Myocyte (in vitro differentiated cells): Measurements from ENCODE around the gene WFDC13. TPM values are rescaled to one million over a fixed set of nuclear protein-coding genes. Genes with fewer than 3 reads are reported as not detected.
A peak's percentile ranks its signal among the peaks of the same experiment; 100 is the strongest.
"Not testable (repeated sequence)": the region's sequence is repeated elsewhere in the genome, so short reads cannot be mapped to it uniquely, and the experiment has no call there.

ENCODE experiments used
- DNase-seq: peaks from one replicate; pipeline ENCODE4 v3.0.0-alpha.2; 2012; ENCODE audit warnings: low read depth
- polyA plus RNA-seq: library from polyadenylated mRNA; unstranded; fragments of >200 nt; gene quantifications from one replicate; pipeline ENCODE4 v1.2.1, GENCODE V29; 2012; ENCODE audit warnings: missing spikeins
- total RNA-seq: library from RNA; depleted of rRNA; stranded (reverse); fragments of >200 nt; gene quantifications from 2 replicates; pipeline ENCODE4 v1.2.3, GENCODE V29; 2014

Gene WFDC13
- total RNA-seq = not detected in 2 replicates
- not detected for polyA plus RNA-seq

GRCh38 chr20:45701873-45702272 lies at the start of gene WFDC13:
WFDC13 (plus strand) TSS chr20:45702038; CDS start chr20:45702124, 86 bp downstream.
- DNase-seq = no peak

- not testable (repeated sequence) for DNase-seq
Measured at GRCh38 chr20:45657038-45657437, 44.8 kb upstream of the WFDC13 start.

DNA sequence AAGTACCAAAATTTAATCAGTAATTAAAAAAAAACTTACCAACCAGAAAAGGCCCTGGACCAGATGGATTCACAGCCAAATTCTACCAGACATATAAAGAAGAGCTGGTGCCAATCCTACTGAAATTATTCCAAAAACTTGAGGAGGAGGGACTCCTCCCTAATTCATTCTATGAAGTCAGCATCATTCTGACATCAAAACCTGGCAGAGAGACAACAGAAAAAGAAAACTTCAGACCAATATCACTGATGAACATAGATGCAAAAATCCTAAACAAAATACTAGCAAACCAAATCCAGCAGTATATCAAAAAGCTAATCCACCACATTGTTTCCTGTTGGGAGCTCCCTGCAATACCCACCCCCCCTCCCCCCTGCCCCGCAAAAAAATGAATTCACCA lies 31.7 kb upstream of the WFDC13 start, which contains the start of gene WFDC11:
WFDC11 (minus strand) TSS at position 101 of the 400 bp plus-strand sequence. CDS start 19,639 bp downstream, outside the sequence.
- no peak for DNase-seq

- DNase-seq = no peak
Measured at GRCh38 chr20:45672765-45673164, 29.1 kb upstream of the WFDC13 start.

GRCh38 chr20:45679650-45680049 lies 22.2 kb upstream of the WFDC13 start:
- no peak for DNase-seq

GRCh38 chr20:45685896-45686295 lies 15.9 kb upstream of the WFDC13 start:
- no peak for DNase-seq

DNA sequence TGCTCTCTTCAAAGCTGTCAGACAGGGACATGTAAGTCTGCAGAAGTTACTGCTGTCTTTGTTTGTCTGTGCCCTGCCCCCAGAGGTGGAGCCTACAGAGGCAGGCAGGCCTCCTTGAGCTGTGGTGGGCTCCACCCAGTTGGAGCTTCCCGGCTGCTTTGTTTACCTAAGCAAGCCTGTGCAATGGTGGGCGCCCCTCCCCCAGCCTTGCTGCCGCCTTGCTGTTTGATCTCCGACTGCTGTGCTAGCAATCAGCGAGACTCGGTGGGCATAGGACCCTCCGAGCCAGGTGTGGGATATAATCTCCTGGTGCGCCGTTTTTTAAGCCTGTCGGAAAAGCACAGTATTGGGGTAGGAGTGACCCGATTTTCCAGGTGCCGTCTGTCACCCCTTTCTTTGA lies 8.5 kb upstream of the WFDC13 start:
- not testable (repeated sequence) for DNase-seq

GRCh38 chr20:45695496-45695895 lies 6.3 kb upstream of the WFDC13 start:
- no peak for DNase-seq

DNA sequence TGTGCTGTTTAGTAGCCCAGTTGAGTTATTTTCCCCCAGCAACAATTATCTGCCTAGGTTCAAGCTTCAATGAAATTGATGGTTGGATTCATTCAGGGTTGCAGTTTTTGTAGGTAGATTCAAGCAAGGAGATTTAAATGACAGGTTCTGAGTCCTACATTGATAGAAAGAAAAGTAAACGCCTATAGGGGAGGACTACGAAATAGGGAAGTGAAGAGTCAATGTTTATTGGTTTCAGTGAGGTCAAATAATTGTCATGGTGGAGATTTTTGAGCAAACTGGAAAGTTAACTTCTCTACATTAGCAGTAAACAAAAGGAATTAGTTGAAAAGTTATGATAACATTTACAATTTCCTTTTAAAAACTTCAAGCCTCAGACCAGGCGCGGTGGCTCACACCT lies 734 bp upstream of the WFDC13 start:
- no peak for DNase-seq

GRCh38 chr20:45704969-45705637 lies 3.3 kb downstream of the WFDC13 start, which contains the start of gene WFDC10B:
WFDC10B (minus strand) TSS chr20:45705019; CDS start chr20:45685992, 19,027 bp downstream.
- DNase-seq = peak; percentile 47

- not testable (repeated sequence) for DNase-seq
Measured at GRCh38 chr20:45716141-45716688, 14.4 kb downstream of the WFDC13 start.

GRCh38 chr20:45722047-45722446 lies 20.2 kb downstream of the WFDC13 start, which contains the start of gene SPINT4:
SPINT4 (plus strand) TSS chr20:45722347; CDS start chr20:45722368, 21 bp downstream.
- DNase-seq = no peak

GRCh38 chr20:45725134-45725533 lies 23.3 kb downstream of the WFDC13 start:
- peak; percentile 1 for DNase-seq

GRCh38 chr20:45727044-45727443 lies 25.2 kb downstream of the WFDC13 start:
- peak; percentile 31 for DNase-seq

- DNase-seq = no peak
Measured at GRCh38 chr20:45732199-45732598, 30.4 kb downstream of the WFDC13 start.

DNA sequence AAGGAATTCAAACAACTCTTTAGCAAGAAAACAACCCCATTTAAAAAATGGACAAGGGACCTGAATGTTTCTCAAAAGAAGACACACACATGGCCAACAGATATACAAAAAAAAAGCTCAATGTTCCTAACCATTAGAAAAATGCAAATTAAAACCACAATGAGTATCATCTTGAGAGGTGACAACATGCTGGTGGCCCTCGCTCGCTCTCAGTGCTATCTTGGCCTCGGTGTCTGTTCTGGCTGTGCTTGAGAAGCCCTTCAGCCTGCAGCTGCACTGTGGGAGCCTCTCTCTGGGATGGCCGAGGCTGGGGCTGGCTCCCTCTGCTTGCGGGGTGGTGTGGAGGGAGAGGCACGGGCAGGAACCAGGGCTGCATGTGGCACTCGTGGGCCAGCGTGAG lies 33.7 kb downstream of the WFDC13 start:
- no peak for DNase-seq

- no peak for DNase-seq
Measured at GRCh38 chr20:45735988-45736387, 34.1 kb downstream of the WFDC13 start.

DNA sequence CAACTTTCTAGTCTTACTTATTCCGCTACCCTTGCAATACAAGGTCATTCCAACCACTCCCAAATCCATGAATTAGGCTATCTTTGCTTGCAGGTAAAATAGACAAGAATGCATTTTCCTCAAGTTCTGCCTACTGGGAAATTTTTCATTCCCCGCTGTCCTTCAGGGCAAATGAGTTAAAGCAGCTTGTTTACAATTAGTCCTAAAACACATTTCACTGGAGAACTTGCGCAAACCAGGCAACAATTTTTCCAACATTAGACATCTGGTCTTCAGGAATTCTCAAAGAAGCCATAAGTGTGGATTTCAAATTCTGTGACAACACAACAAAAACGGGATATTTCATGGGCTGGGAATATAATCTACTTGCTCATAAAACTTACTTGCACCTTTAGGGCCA lies 40.8 kb downstream of the WFDC13 start:
- no peak for DNase-seq

- DNase-seq = no peak
Measured at GRCh38 chr20:45745015-45745414, 43.2 kb downstream of the WFDC13 start.

DNA sequence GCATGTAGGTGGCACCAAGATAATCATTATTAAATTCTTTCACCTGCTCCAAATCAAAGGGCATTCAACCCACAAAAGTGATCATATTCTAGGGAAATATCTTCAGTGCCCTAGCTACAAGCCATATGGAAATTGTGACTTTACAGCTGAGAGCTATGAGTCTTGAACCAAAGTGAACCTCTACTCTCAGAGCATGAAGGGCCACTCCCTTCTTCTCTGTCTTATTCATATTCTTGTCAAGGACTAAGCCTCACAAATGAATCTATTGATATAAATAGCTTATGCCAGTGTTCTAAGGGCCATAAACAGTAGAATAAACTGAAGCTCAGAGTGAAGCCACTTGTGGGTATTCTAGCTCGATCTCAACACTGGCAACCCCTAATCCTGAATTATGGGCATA lies 49.9 kb downstream of the WFDC13 start:
- DNase-seq = peak; percentile 18

- peak; percentile 47 for DNase-seq
Measured at GRCh38 chr20:45752746-45753145, 50.9 kb downstream of the WFDC13 start.

GRCh38 chr20:45758096-45758495 lies 56.3 kb downstream of the WFDC13 start:
- no peak for DNase-seq
